ENCODE results near the gene RBM18. TPM values are rescaled to one million over a fixed set of nuclear protein-coding genes. Genes with fewer than 3 reads are reported as not detected.

Gene RBM18
- total RNA-seq, 2 donors from 2014 or later = 21.5 TPM

DNA sequence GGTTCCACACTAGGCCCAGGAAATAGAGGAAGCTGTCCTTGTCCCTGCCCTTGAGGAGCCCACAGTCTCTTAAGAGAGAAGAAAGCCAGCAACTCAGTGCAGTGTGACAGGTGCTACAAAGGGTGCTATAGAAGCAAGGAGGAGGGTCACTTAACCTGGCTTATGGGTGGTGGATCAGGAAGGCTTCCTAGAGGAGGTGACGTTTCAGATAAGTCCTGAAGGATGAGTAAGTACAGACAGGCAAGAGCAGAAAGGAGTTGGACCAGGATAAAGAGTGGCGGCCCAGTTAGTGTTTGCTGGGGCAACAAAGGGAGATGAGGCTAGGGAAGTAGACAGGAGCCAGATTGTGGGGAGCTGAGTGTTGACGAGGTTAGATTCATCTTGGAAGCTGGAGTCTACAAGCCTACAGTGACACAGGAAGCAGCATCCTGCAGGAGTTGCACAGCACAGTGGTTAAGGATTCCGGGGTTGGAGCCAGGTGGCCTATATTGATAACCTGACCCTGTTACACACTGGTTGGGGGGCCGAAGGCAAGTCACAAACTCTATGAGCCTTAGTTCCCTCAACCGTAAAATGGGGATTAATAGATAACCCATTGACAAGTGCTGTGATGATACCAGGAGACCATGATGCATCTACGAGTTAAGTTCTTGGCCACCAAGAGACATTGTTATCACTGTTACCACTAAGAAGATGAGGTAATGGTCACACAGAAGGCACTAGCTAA is 30.5 kb downstream of the RBM18 start:
- H3K9ac ChIP-seq (ENCODE audit: low read depth in 2 of 2, low read length in 2 of 2) = no peak overlapping the region
- DNase-seq = no peak
- H3K27ac ChIP-seq = no peak overlapping the region
- H3K4me3 ChIP-seq = no peak overlapping the region
- H3K36me3 ChIP-seq = no peaks in the 10 kb centered on the region
- peaks cover 19% of the 10 kb centered on the region for H3K27me3 ChIP-seq
- intact Hi-C loops (cut with DNase I) = no loop called here
- H3K4me1 ChIP-seq = no peaks in the 10 kb centered on the region
- H3K9me3 ChIP-seq = no peaks in the 10 kb centered on the region
- TF ChIP-seq, protein P1, sequence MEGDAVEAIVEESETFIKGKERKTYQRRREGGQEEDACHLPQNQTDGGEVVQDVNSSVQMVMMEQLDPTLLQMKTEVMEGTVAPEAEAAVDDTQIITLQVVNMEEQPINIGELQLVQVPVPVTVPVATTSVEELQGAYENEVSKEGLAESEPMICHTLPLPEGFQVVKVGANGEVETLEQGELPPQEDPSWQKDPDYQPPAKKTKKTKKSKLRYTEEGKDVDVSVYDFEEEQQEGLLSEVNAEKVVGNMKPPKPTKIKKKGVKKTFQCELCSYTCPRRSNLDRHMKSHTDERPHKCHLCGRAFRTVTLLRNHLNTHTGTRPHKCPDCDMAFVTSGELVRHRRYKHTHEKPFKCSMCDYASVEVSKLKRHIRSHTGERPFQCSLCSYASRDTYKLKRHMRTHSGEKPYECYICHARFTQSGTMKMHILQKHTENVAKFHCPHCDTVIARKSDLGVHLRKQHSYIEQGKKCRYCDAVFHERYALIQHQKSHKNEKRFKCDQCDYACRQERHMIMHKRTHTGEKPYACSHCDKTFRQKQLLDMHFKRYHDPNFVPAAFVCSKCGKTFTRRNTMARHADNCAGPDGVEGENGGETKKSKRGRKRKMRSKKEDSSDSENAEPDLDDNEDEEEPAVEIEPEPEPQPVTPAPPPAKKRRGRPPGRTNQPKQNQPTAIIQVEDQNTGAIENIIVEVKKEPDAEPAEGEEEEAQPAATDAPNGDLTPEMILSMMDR (IDR thresholded peaks at IDR 0.05) = no peak

DNA sequence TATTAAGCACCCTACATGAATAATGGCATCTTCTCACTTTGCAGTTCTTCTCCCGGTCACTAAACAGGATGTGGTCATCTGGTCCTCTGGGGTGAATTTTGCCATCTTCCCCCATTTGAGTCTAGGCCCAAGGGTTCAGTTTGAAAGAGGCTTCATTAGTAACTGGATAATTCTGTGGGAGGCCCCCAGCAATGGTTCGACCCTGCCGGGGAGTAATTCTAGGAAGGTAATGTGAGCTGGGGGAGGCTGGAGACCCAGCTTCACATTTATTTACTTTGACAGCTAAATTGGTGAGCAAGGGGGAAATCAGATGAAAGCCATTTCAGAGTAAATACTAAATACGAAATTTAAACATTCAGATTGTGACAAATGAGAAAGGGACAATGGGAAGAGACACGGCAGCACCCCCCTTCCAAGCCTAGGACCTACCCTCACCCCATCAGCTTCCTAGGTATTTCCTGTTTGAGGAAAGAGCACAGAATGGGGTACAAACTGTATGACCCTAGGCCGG is 31.8 kb downstream of the RBM18 start:
- TF ChIP-seq, protein P1 (IDR thresholded peaks at IDR 0.05) = no peak
- H3K9ac ChIP-seq (ENCODE audit: low read depth in 2 of 2, low read length in 2 of 2) = no peak overlapping the region
- no peak for DNase-seq
- no peaks in the 10 kb centered on the region for H3K9me3 ChIP-seq
- H3K4me1 ChIP-seq = no peaks in the 10 kb centered on the region
- intact Hi-C loops (cut with DNase I) = no loop called here
- H3K27ac ChIP-seq = no peak overlapping the region
- H3K36me3 ChIP-seq = no peaks in the 10 kb centered on the region
- H3K27me3 ChIP-seq = peaks cover 31% of the 10 kb centered on the region
- H3K4me3 ChIP-seq = no peak overlapping the region

DNA sequence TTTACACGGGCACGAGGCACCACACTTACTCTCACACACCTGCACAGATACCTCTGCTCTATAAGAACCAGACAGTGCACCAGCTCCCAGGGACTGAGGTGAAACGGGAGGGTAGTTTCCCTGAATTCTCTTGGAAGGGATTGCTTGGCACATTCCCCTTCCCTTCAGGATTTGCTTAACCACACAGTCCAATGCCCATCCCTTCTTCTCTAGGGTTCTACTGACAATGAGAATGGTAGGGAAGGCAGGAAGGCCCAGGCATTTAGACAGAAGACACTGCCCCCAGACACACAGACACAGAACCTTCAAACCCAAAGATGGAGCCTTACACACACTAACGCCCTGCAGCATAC is 35.2 kb downstream of the RBM18 start:
- no peak overlapping the region for H3K27ac ChIP-seq
- no peak overlapping the region for H3K9ac ChIP-seq (ENCODE audit: low read depth in 2 of 2, low read length in 2 of 2)
- no peak overlapping the region for H3K4me3 ChIP-seq
- H3K27me3 ChIP-seq = peaks cover 64% of the 10 kb centered on the region
- intact Hi-C loops (cut with DNase I) = no loop called here
- H3K9me3 ChIP-seq = no peaks in the 10 kb centered on the region
- H3K4me1 ChIP-seq = no peaks in the 10 kb centered on the region
- no peak for DNase-seq
- TF ChIP-seq, protein P1 (IDR thresholded peaks at IDR 0.05) = no peak
- H3K36me3 ChIP-seq = no peaks in the 10 kb centered on the region

DNA sequence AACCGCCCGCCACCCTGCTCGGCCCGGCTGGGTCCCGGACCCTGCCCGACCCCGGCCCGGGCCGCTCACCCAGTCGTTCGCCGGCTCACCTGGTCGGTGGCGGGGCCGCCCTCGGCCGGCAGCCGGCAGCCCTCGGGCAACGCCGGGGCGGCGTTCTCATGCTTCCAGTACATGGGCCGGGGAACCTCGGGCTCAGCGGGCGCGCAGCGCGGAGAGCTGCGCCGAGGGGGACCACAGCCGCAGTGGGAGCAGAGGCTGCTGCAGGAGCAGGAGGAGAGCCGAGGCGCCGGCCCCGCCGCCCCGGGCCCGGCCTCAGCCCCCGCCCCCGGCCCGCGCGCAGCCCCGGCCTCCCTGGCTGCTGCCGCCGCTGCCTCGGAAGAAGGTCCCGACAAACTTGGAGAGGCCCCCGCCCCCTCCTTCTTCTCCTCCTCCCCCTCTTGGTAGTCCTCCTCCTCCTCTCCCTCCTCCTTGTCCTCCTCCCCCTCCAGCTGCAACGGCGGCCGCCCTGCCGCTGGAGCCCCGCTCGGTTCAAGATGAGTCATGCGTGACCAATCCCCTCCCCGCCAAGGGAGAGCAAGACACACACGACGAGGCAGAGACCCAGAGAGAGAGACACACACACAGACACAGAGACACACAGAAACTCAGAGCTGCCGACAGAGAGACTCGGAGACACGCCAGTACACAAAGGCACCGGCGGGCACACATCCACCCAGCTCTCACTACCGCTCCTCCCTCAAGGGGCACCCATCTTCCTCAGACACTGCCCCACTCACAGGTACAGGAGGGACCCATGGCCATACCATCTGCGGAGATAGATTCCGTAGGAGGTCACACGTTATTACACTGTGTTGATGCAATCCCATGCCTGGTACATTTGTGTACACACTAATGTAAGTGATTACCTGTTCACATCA is 35.8 kb downstream of the RBM18 start, which contains the start of gene LHX6:
TSS of gene LHX6 (minus strand) at position 390 of the 917 bp plus-strand sequence. CDS start at position 173, 217 bp downstream.
- intact Hi-C loops (cut with DNase I) = no loop called here

DNA sequence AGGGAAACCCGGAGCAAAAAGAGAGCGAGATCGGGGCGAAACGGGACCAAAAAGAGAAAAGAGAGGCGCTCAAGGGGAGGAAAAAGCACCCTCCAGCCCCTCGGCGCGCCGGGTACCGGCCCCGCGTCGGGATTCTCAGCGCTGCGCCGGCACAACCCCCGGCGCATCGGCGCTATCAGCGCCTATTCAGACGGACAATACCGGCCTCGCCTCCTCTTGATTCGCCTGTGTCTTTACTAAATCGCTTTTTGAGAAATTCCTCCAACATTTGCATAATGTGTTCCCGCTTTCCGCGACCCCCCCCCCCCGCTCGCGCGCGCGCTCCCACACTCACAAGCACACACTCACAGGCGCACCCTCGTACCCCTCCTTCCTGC is 36.5 kb downstream of the RBM18 start:
- H3K36me3 ChIP-seq = no peaks in the 10 kb centered on the region
- H3K4me3 ChIP-seq = peak overlapping the region; percentile 11
- H3K27me3 ChIP-seq = peaks cover 73% of the 10 kb centered on the region
- H3K9ac ChIP-seq (ENCODE audit: low read depth in 2 of 2, low read length in 2 of 2) = peak overlapping the region in 1 of 2 donors; percentile 2
- no peak for DNase-seq
- no peaks in the 10 kb centered on the region for H3K4me1 ChIP-seq
- H3K27ac ChIP-seq = no peak overlapping the region
- intact Hi-C loops (cut with DNase I) = no loop called here
- TF ChIP-seq, protein P1 (IDR thresholded peaks at IDR 0.05) = no peak
- H3K9me3 ChIP-seq = no peaks in the 10 kb centered on the region

More for the DNA sequence above, 35.8 kb downstream of the RBM18 start, which contains the start of gene LHX6:
- H3K27ac ChIP-seq = no peak within 1 kb of the TSS
- no peaks in the 10 kb centered on the region for H3K36me3 ChIP-seq
- peak within 1 kb of the TSS in 1 of 2 donors; percentile 2 for H3K9ac ChIP-seq (ENCODE audit: low read depth in 2 of 2, low read length in 2 of 2)
- no peaks in the 10 kb centered on the region for H3K9me3 ChIP-seq
- H3K27me3 ChIP-seq = peaks cover 68% of the 10 kb centered on the region
- H3K4me1 ChIP-seq = no peaks in the 10 kb centered on the region
- peak within 1 kb of the TSS; percentile 11 for H3K4me3 ChIP-seq
- TF ChIP-seq, protein P1 (IDR thresholded peaks at IDR 0.05) = no peak
- DNase-seq = no peak

Measured in colonic mucosa (tissue), 4 donors.